Dendritic cell treated with granulocyte-macrophage colony-stimulating factor and Interleukin-4, amounts not matched to agents 40 ng/mL and 50 ng/mL, for 4 days (primary cell): ENCODE data around the gene ADAD2.

Source experiments
- H3K27ac Mint-ChIP-seq: one replicate; pipeline ENCODE4 v1.8.0; 2022; ENCODE audit warnings: mild to moderate bottlenecking, mixed read lengths
- H3K27me3 Mint-ChIP-seq: one replicate; pipeline ENCODE4 v1.8.0; 2022; ENCODE audit warnings: mild to moderate bottlenecking, mixed read lengths
- H3K36me3 Mint-ChIP-seq: one replicate; pipeline ENCODE4 v1.8.0; 2022; ENCODE audit warnings: low read depth, mixed read lengths
- H3K4me1 Mint-ChIP-seq: one replicate; pipeline ENCODE4 v1.8.0; 2022; ENCODE audit warnings: low read depth, mixed read lengths
- H3K4me3 Mint-ChIP-seq: one replicate; pipeline ENCODE4 v1.8.0; 2022; ENCODE audit warnings: mild to moderate bottlenecking, moderate library complexity, mixed read lengths
- H3K9me3 Mint-ChIP-seq: one replicate; pipeline ENCODE4 v1.8.0; 2022; ENCODE audit warnings: mixed read lengths
- intact Hi-C: fragments of 100-400 bp; cut with micrococcal nuclease; formaldehyde crosslinking; loops from one replicate; pipeline ENCODE4 v1.15.0; 2022

ADAD2 gene

DNA sequence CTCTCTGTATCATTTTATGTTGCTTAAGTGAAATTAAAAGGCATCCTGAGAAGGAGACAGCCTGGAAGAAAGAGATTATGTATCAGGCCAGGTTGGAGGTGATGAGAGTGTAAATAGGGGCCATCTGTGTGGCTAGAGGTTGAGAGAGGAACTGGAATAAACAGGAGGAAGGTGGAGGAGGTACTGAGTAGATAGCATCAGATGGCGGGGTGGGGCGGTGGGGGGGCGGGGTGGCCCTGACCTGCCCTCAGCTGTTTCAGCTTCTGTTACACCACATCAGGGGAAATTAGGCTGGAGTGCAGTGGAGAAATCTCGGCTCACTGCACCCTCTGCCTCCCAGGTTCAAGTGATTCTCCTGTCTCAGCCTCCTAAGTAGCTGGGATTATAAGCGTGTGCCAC, 55.7 kb downstream of the ADAD2 start:
- H3K9me3 Mint-ChIP-seq: no peaks in the 10 kb centered on the region
- H3K27ac Mint-ChIP-seq: no peak overlapping the region
- no peaks in the 10 kb centered on the region for H3K4me1 Mint-ChIP-seq
- peaks cover 18% of the 10 kb centered on the region for H3K27me3 Mint-ChIP-seq
- no peaks in the 10 kb centered on the region for H3K36me3 Mint-ChIP-seq
- intact Hi-C loops: no loop called here
- no peak overlapping the region for H3K4me3 Mint-ChIP-seq
